Upper lobe of right lung (tissue), 1 donor: Measurements from ENCODE around the gene IQSEC1. TPM values are rescaled to one million over a fixed set of nuclear protein-coding genes. Genes with fewer than 3 reads are reported as not detected.

Experiments
- ATAC-seq: fragments of 200-7000 bp; cut with Tn5 transposase; one replicate; pipeline ENCODE4 v1.9.1; 2020; ENCODE audit warnings: mild to moderate bottlenecking, moderate library complexity
- DNase-seq: peaks from one replicate; pipeline ENCODE4 v3.0.0-alpha.2; 2020
- H3K27ac ChIP-seq: fragments of 200-600 bp; one replicate; pipeline ENCODE4 v1.8.0; 2022
- H3K27me3 ChIP-seq: fragments of 200-600 bp; one replicate; pipeline ENCODE4 v1.8.0; 2022; ENCODE audit warnings: mild to moderate bottlenecking
- H3K36me3 ChIP-seq: fragments of 200-600 bp; one replicate; pipeline ENCODE4 v1.8.0; 2022
- H3K4me1 ChIP-seq: fragments of 200-600 bp; one replicate; pipeline ENCODE4 v1.8.0; 2022
- H3K4me3 ChIP-seq: fragments of 200-600 bp; one replicate; pipeline ENCODE4 v1.8.0; 2022; ENCODE audit warnings: mild to moderate bottlenecking
- H3K9me3 ChIP-seq: fragments of 200-600 bp; one replicate; pipeline ENCODE4 v1.8.0; 2022
- CTCF ChIP-seq: fragments of 200-600 bp; IDR thresholded peaks from one replicate; pipeline ENCODE4 v1.8.0; 2022; ENCODE audit warnings: antibody characterized with exemption
- intact Hi-C: fragments of 100-400 bp; cut with DNase I; formaldehyde crosslinking; loops from one replicate; pipeline ENCODE4 v1.11.0; 2022
- total RNA-seq: library from RNA; stranded (reverse); fragmentation: NEBNext Ultra II Directional; extraction: Animal tissue kit (Norgen Biotek cat#: 25700); gene quantifications from one replicate; pipeline ENCODE4 v1.2.1, GENCODE V29; 2021
- donor health status: DM: no; HTN: yes; CAD: no; lungs with severe emphysema.

IQSEC1 gene
- total RNA-seq, 1 donor from 2014 or later, result 61.6 TPM

- H3K27ac ChIP-seq, result no peak overlapping the region
- H3K9me3 ChIP-seq, result no peaks in the 10 kb centered on the region
- intact Hi-C loops, result no loop called here
- H3K36me3 ChIP-seq, result peaks cover 48% of the 10 kb centered on the region
- ATAC-seq, result no peak
- H3K27me3 ChIP-seq, result no peaks in the 10 kb centered on the region
- H3K4me1 ChIP-seq, result peaks cover 23% of the 10 kb centered on the region
- DNase-seq, result no peak
- no peak for TF ChIP-seq CTCF
- no peak overlapping the region for H3K4me3 ChIP-seq
These were observed 138.8 kb downstream of the IQSEC1 start for GRCh38 chr3:12934431-12934830.

GRCh38 chr3:12933901-12934300 is 139.3 kb downstream of the IQSEC1 start:
- ATAC-seq (no peak), DNase-seq (no peak)
- Histone ChIP-seq H3K36me3 (peaks cover 43% of the 10 kb centered on the region), H3K27ac (no peak overlapping the region), H3K4me1 (peaks cover 20% of the 10 kb centered on the region), H3K27me3 (no peaks in the 10 kb centered on the region), H3K9me3 (no peaks in the 10 kb centered on the region), H3K4me3 (no peak overlapping the region)
- no peak for TF ChIP-seq CTCF
- intact Hi-C loops, result no loop called here

- ATAC-seq (no peak), DNase-seq (no peak)
- Histone ChIP-seq H3K4me1 (peaks cover 17% of the 10 kb centered on the region), H3K27ac (no peak overlapping the region), H3K4me3 (no peak overlapping the region), H3K9me3 (no peaks in the 10 kb centered on the region), H3K27me3 (no peaks in the 10 kb centered on the region), H3K36me3 (peaks cover 43% of the 10 kb centered on the region)
- intact Hi-C loops, result no loop called here
- TF ChIP-seq CTCF, result no peak
These were observed 140.5 kb downstream of the IQSEC1 start for GRCh38 chr3:12932754-12933153.

- Histone ChIP-seq H3K27ac (no peak overlapping the region), H3K4me1 (peaks cover 17% of the 10 kb centered on the region), H3K27me3 (no peaks in the 10 kb centered on the region), H3K9me3 (no peaks in the 10 kb centered on the region), H3K36me3 (peaks cover 43% of the 10 kb centered on the region), H3K4me3 (no peak overlapping the region)
- no peak for ATAC-seq
- TF ChIP-seq CTCF, result no peak
- DNase-seq, result no peak
- intact Hi-C loops, result no loop called here
These were observed 140.9 kb downstream of the IQSEC1 start for GRCh38 chr3:12932347-12932746.

- Histone ChIP-seq H3K9me3 (no peaks in the 10 kb centered on the region), H3K4me1 (peaks cover 17% of the 10 kb centered on the region), H3K4me3 (no peak overlapping the region), H3K36me3 (peaks cover 43% of the 10 kb centered on the region), H3K27me3 (no peaks in the 10 kb centered on the region), H3K27ac (no peak overlapping the region)
- ATAC-seq (no peak), DNase-seq (no peak)
- no peak for TF ChIP-seq CTCF
- intact Hi-C loops, result no loop called here
These were observed 141.8 kb downstream of the IQSEC1 start for GRCh38 chr3:12931273-12931905.

- TF ChIP-seq CTCF, result no peak
- ATAC-seq (no peak), DNase-seq (no peak)
- no peaks in the 10 kb centered on the region for H3K27me3 ChIP-seq
- no peaks in the 10 kb centered on the region for H3K9me3 ChIP-seq
- peaks cover 10% of the 10 kb centered on the region for H3K4me1 ChIP-seq
- peaks cover 37% of the 10 kb centered on the region for H3K36me3 ChIP-seq
- intact Hi-C loops, result no loop called here
- no peak overlapping the region for H3K4me3 ChIP-seq
- H3K27ac ChIP-seq, result no peak overlapping the region
These were observed 143.4 kb downstream of the IQSEC1 start for GRCh38 chr3:12929801-12930200.
